Hematopoietic multipotent progenitor cell (in vitro differentiated cells): ENCODE results near the gene SEMG2. TPM values are rescaled to one million over a fixed set of nuclear protein-coding genes. Genes with fewer than 3 reads are reported as not detected.

ENCODE experiments used
- total RNA-seq: library from RNA; depleted of rRNA; stranded (reverse); fragments of >200 nt; gene quantifications from one replicate; pipeline ENCODE4 v1.2.3, GENCODE V29; 2012

The SEMG2 gene
- total RNA-seq, 1 donor: not detected

Other genes with a start within 250 kb of the SEMG2 start
- gene KCNS1, start 120.2 kb upstream of the SEMG2 start, total RNA-seq: 0.54 TPM
- gene WFDC5, start 106.2 kb upstream of the SEMG2 start, total RNA-seq: not detected
- gene WFDC12, start 96.9 kb upstream of the SEMG2 start, total RNA-seq: not detected
- gene PI3, start 46.5 kb upstream of the SEMG2 start, total RNA-seq: not detected
- not detected for gene SEMG1, start 14.3 kb upstream of the SEMG2 start, total RNA-seq
- not detected for gene SLPI, start 33.2 kb downstream of the SEMG2 start, total RNA-seq
- not detected for gene RBPJL, start 85.5 kb downstream of the SEMG2 start, total RNA-seq
- gene MATN4, start 86.9 kb downstream of the SEMG2 start, total RNA-seq: under 0.01 TPM
- 4.0 TPM for gene SDC4, start 127.1 kb downstream of the SEMG2 start, total RNA-seq
- gene SYS1, start 141.8 kb downstream of the SEMG2 start, total RNA-seq: 31.2 TPM
- not detected for gene TP53TG5, start 157.0 kb downstream of the SEMG2 start, total RNA-seq
- gene DBNDD2, start 186.9 kb downstream of the SEMG2 start, total RNA-seq: 7.0 TPM
- gene PIGT, start 194.8 kb downstream of the SEMG2 start, total RNA-seq: 116 TPM
- gene WFDC2, start 248.4 kb downstream of the SEMG2 start, total RNA-seq: not detected